AG09319 (cell line): ENCODE data around the gene TSPAN33.
"Not testable (repeated sequence)": the region's sequence is repeated elsewhere in the genome, so short reads cannot be mapped to it uniquely, and the experiment has no call there.

ENCODE experiments used
- DNase-seq: peaks from one replicate; pipeline ENCODE4 v3.0.0-alpha.2; 2010; ENCODE audit warnings: low read depth; ENCODE audit errors: extremely low read depth
- TF ChIP-seq, protein P1 (sequence below): IDR thresholded peaks from 2 replicates; pipeline ENCODE4 v1.5.1; 2011; ENCODE audit warnings: low read depth, mild to moderate bottlenecking, inconsistent platforms, low read length, moderate library complexity

TSPAN33 gene

GRCh38 chr7:129212126-129212525 is 67.6 kb downstream of the TSPAN33 start:
- TF ChIP-seq, protein P1, sequence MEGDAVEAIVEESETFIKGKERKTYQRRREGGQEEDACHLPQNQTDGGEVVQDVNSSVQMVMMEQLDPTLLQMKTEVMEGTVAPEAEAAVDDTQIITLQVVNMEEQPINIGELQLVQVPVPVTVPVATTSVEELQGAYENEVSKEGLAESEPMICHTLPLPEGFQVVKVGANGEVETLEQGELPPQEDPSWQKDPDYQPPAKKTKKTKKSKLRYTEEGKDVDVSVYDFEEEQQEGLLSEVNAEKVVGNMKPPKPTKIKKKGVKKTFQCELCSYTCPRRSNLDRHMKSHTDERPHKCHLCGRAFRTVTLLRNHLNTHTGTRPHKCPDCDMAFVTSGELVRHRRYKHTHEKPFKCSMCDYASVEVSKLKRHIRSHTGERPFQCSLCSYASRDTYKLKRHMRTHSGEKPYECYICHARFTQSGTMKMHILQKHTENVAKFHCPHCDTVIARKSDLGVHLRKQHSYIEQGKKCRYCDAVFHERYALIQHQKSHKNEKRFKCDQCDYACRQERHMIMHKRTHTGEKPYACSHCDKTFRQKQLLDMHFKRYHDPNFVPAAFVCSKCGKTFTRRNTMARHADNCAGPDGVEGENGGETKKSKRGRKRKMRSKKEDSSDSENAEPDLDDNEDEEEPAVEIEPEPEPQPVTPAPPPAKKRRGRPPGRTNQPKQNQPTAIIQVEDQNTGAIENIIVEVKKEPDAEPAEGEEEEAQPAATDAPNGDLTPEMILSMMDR: no peak
- DNase-seq: no peak

- no peak for DNase-seq
- TF ChIP-seq, protein P1: no peak
These were observed 68.1 kb downstream of the TSPAN33 start for GRCh38 chr7:129212596-129212995.

DNA sequence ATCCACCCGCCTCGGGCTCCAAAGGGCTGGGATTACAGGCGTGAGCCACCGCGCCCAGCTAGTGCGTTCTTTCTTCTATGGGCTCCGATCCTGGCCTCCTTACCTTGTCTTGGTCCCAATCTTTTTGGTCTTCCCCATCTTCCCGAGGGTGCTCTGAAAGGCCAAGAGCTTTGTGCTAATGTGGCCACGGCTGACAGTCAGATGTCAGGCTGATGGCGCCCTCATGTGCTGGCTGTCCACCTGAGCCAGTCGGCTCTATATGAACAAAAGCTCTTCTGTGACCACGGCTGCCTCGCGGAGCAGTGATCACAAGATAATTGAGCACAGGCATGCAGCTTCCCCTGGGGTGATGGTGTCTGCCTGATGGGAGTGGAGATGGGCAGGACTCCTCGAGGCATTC is 69.3 kb downstream of the TSPAN33 start:
- TF ChIP-seq, protein P1: no peak
- no peak for DNase-seq

GRCh38 chr7:129215691-129216090 is 71.2 kb downstream of the TSPAN33 start:
- DNase-seq: not testable (repeated sequence)

DNA sequence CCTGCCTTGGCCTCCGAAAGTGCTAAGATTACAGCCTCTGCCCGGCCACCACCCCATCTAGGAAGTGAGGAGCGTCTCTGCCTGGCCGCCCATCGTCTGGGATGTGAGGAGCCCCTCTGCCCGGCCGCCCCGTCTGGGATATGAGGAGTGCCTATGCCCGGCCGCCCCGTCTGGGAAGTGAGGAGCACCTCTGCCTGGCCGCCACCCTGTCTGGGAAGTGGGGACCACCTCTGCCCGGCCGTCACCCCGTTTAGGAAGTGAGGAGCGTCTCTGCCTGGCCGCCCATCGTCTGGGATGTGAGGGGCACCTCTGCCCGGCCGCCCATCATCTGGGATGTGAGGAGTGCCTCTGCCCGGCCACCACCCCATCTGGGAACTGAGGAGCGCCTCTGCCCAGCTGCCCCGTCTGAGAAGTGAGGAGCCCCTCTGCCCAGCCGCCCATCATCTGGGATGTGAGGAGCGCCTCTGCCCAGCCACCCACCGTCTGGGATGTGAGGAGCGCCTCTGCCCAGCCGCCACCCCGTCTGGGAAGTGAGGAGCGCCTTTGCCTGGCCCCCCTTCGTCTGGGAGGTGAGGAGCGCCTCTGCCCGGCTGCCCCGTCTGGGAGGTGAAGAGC is 71.7 kb downstream of the TSPAN33 start:
- DNase-seq: not testable (repeated sequence)

GRCh38 chr7:129216821-129217416 is 72.4 kb downstream of the TSPAN33 start:
- not testable (repeated sequence) for DNase-seq

- DNase-seq: peak; percentile 46
- TF ChIP-seq, protein P1: peak; percentile 82
These were observed 74.1 kb downstream of the TSPAN33 start for GRCh38 chr7:129218514-129219062.

- DNase-seq: not testable (repeated sequence)
These were observed 74.7 kb downstream of the TSPAN33 start for GRCh38 chr7:129219166-129219565.
